Measurements from ENCODE around the gene TRAP1.
"Not testable (repeated sequence)": the region's sequence is repeated elsewhere in the genome, so short reads cannot be mapped to it uniquely, and the experiment has no call there.

- TF ChIP-seq CTCF, POLR2A (IDR thresholded peaks at IDR 0.05): not testable (repeated sequence)
Measured at GRCh38 chr16:3656160-3656490, 61.2 kb downstream of the TRAP1 start.

All from gastroesophageal sphincter (tissue), 3 donors.